Measurements from ENCODE around the gene RBMS1.

GRCh38 chr2:160271171-160272086, 222.2 kb downstream of the RBMS1 start:
- TF ChIP-seq POLR2A (IDR thresholded peaks at IDR 0.05) (no peak), CTCF (IDR thresholded peaks at IDR 0.05) (no peak)
